DMS 273 treated with DMSO at 0.1 percent for 48 hours (cell line): Measurements from ENCODE around the gene GADD45GIP1.

Experiments
- DNase-seq: peaks from one replicate; lab custom pipeline; 2025; lab: John Stamatoyannopoulos, UW

GADD45GIP1 gene

GRCh38 chr19:12956446-12957388, at the start of gene GADD45GIP1:
Gene GADD45GIP1, minus strand, starts transcription at chr19:12957223. Its CDS starts 11 bp downstream, at chr19:12957212.
- peak; percentile 68 for DNase-seq

- no peak for DNase-seq
These were observed 48.9 kb upstream of the GADD45GIP1 start for GRCh38 chr19:13005861-13006370.

DNA sequence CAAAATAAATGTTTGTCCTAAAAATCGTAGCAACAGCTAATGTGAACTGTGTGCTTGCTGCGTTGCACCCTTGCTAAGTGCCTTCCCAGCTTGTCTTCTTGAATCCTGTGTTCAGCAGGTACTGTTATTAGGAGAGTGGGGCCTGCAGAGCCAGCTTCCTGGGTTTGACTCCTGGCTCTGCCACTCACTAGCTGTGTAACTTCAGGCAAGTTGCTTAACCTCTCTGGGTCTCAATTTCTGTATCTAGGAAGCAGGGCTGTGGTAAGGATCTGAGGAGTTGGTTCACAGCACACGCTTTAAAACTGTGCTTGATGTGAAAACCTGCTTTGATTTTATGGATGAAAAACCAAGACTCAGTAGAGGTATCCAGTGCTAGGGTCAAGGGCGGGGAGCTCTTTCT, 48.2 kb upstream of the GADD45GIP1 start:
- no peak for DNase-seq

GRCh38 chr19:13004273-13004672, 47.2 kb upstream of the GADD45GIP1 start:
- DNase-seq, result no peak

- no peak for DNase-seq
These were observed 46.1 kb upstream of the GADD45GIP1 start for GRCh38 chr19:13003081-13003480.

- no peak for DNase-seq
These were observed 45.3 kb upstream of the GADD45GIP1 start for GRCh38 chr19:13002166-13002898.

GRCh38 chr19:13001502-13002165, 44.6 kb upstream of the GADD45GIP1 start:
- no peak for DNase-seq

GRCh38 chr19:13001166-13001501, 44.1 kb upstream of the GADD45GIP1 start:
- no peak for DNase-seq

GRCh38 chr19:12997967-12998940, 41.2 kb upstream of the GADD45GIP1 start:
- no peak for DNase-seq

- DNase-seq, result no peak
These were observed 40.4 kb upstream of the GADD45GIP1 start for GRCh38 chr19:12997179-12997966.

DNA sequence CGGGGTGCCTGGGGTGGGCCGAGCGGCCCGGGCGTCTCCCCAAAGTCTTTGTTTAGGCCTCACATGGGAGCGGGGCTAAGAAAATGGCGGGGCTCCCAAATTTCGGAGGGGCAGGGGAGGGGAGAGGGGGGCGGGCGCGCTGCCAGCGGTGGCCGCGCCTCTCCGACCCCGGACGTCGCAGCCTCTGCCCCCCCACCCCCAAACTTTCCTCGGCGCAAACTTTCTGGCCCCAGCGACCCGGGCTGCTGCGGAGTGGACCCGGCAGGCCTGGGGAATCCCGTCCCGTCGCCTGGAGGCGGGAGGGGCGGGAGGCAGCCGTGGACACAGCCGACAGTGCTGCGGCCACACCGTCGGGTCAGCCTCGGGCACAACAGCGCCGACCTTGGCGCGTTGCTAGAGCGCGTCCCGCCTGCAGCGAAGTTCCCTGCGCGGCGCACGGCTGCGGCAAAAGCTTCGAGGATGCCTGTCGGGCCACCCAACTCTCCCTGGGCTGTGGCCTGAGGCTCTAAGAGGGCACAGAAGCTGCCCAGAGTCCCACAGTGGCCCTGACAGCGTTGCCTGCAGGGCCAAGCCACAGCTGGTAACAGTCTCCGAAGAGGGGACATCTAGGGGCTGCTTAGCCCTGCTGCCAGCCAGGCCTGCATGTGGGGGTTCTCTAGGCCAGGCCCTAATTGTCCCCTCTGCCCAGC, 39.5 kb upstream of the GADD45GIP1 start:
- DNase-seq, result no peak

- no peak for DNase-seq
These were observed 38.8 kb upstream of the GADD45GIP1 start for GRCh38 chr19:12995596-12996405.

GRCh38 chr19:12994701-12995595, 37.9 kb upstream of the GADD45GIP1 start, which contains the start of gene NFIX:
Gene NFIX, plus strand, starts transcription at chr19:12995475. Its CDS starts 363 bp downstream, at chr19:12995838.
- DNase-seq, result no peak

- DNase-seq, result no peak
These were observed 36.5 kb upstream of the GADD45GIP1 start for GRCh38 chr19:12993562-12993961.

DNA sequence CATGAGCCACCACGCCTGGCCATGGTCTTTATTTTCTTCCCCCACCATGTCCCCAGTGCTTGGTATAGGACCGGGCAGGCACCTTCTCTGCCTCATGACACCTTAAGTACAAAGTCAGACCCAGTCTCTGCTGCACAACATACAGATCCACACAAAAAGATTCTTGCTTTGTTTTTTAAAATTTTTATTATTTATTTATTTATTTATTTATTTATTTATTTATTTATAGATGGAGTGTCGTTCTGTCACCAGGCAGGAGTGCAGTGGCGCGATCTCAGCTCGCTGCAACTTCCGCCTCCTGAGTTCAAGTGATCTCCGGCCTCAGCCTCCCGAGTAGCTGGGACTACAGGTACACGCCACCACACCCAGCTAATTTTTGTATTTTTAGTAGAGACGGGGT, 35.7 kb upstream of the GADD45GIP1 start:
- DNase-seq, result no peak

DNA sequence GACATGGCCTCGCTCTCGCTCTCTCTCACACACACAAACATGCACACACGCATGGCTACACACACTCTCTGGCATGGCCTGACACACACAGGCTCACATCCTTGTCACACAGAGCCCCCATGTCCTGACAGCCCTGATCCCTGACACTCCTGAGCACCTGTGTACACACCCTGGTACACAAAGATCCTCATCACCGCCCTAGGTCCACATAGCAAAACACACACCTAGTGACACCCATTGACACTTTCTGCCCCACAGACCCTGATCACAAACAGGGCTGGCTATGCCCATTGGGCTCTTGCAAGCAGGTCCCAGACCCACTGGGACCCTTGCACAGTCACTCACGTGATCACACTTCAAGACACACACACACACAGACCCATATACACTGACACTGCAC, 34.3 kb upstream of the GADD45GIP1 start:
- DNase-seq, result no peak

GRCh38 chr19:12990853-12991252, 33.8 kb upstream of the GADD45GIP1 start:
- DNase-seq, result no peak

DNA sequence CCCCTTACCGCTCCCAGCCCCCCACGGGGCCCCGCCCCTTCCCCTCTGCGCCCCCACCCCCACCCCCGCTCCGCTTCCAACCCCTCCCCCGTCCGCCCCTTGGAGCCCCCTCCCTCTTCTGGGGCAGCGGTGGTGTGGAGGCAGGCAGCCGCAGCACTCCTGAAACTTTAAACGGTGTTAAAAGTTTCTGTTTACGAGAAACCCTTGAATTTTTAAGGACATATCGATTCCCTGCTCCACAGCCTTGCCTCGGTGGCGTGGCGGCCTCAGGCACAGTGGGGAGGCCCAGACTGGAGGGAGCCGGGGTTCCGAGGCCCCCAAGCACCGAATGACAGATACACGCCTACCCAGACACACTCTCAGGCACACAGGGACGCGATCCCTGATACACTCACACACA, 33.4 kb upstream of the GADD45GIP1 start:
- DNase-seq, result no peak
